Peyer's patch (tissue), 4 donors: Measurements from ENCODE around the gene PFKL.

Source experiments
- POLR2A ChIP-seq, 2 donors: fragments of 450-650 bp; IDR thresholded peaks; one replicate each; pipeline ENCODE4 v1.5.1; 2017; ENCODE audit warnings: antibody characterized with exemption in 2 of 2, mild to moderate bottlenecking in 2 of 2, moderate library complexity in 2 of 2
- TF ChIP-seq, protein P1 (sequence below), 6 experiments: fragments of 450-650 bp in 4 of 6; fragments of 200-600 bp in 2 of 6; sonication (generic) in 1 of 6; IDR thresholded peaks; one replicate each; pipeline ENCODE4 v1.5.1; 2017 to 2019; ENCODE audit warnings: antibody characterized with exemption in 6 of 6, mild to moderate bottlenecking in 3 of 6, moderate library complexity in 1 of 6

DNA sequence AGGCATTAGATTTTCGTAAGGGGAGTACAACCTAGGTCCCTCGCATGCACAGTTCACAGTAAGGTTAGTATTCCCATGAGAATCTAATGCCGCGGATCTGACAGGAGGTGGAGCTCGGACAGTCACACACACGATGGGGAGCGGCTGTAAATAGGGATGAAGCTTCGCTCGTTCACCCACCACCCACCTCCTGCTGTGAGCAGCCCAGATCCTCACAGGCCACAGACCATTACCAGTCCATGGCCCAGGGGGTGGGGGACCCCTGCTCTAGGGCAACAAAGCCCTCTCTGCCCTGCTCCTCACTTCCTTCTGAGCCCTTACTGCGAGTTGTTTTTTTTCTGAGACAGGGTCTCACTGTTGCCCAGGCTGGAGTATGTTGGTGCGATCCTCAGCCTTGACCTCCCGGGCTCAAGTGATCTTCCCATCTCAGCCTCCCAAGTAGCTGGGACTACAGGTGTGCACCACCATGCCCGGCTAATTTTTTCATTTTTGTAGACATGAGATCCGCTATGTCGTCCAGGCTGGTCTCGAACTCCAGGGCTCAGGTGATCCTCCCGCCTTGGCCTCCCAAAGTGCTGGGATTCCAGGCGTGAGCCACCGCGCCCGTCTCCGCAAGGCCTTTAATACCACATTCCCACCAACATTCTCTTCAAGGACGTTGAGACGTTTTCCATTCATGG lies 74.9 kb downstream of the PFKL start:
- TF ChIP-seq, protein P1, sequence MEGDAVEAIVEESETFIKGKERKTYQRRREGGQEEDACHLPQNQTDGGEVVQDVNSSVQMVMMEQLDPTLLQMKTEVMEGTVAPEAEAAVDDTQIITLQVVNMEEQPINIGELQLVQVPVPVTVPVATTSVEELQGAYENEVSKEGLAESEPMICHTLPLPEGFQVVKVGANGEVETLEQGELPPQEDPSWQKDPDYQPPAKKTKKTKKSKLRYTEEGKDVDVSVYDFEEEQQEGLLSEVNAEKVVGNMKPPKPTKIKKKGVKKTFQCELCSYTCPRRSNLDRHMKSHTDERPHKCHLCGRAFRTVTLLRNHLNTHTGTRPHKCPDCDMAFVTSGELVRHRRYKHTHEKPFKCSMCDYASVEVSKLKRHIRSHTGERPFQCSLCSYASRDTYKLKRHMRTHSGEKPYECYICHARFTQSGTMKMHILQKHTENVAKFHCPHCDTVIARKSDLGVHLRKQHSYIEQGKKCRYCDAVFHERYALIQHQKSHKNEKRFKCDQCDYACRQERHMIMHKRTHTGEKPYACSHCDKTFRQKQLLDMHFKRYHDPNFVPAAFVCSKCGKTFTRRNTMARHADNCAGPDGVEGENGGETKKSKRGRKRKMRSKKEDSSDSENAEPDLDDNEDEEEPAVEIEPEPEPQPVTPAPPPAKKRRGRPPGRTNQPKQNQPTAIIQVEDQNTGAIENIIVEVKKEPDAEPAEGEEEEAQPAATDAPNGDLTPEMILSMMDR (IDR thresholded peaks at IDR 0.05): no peak
- TF ChIP-seq POLR2A (IDR thresholded peaks at IDR 0.05): no peak
